Posterior vena cava (tissue), 2 donors: ENCODE results near the gene CENPC. TPM values are rescaled to one million over a fixed set of nuclear protein-coding genes. Genes with fewer than 3 reads are reported as not detected.
"Not testable (repeated sequence)": the region's sequence is repeated elsewhere in the genome, so short reads cannot be mapped to it uniquely, and the experiment has no call there.

Source experiments
- DNase-seq: peaks from one replicate; pipeline ENCODE4 v3.0.0-alpha.2; 2020; ENCODE audit warnings: low spot score
- intact Hi-C, 2 donors: fragments of 100-400 bp; cut with DNase I; formaldehyde crosslinking; loops; one replicate each; pipeline versions ENCODE4 v1.14.1 to v1.14.2; 2022 to 2023
- total RNA-seq, 2 donors: library from RNA; stranded (reverse); fragmentation: NEBNext Ultra II Directional; extraction: Animal tissue kit (Norgen Biotek cat#: 25700); gene quantifications; one replicate each; pipeline ENCODE4 v1.2.1, GENCODE V29; 2021
- donor health status: DM: yes; HTN: yes; CAD: no.
- donor health status: DM: yes; HTN: yes; CAD: no.

The CENPC gene
- total RNA-seq, 2 donors from 2014 or later: 18.3 to 20.1 TPM

- intact Hi-C loops: no loop called here
Observed at GRCh38 chr4:67554096-67554495, 8.8 kb upstream of the CENPC start.

DNA sequence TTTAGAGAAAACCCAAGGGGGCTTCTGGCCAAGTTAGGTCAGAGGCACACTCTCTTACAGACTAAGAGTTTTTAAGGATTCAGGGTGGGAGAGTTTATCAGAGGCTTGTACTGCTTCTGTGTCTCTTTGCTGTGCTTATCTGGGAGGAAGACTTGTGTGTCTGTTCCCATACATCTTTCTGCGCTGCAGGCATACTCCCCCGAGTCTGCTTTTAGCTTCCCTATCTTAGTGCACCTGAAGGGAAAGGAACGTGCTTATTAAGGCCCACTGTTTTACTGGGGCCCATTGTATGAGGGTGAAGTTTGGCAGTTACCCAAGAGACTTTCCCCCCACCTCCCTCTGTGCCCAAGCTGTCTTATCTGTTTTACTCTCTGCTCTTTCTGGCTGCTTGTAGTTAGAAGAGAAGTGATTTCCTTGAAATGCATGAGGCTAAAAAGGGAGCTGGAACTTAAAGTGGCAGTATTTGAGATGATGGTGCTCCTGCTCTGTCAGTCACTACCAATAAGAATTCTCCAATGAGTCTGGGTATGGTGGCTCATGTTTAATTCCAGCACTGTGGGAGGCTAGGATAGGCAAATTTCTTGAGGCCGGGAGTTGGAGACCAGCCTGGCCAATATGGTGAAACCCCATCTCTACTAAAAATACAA lies 7.0 kb upstream of the CENPC start:
- DNase-seq, intact Hi-C loops: not testable (repeated sequence)

More at GRCh38 chr4:67554096-67554495, 8.8 kb upstream of the CENPC start:
- no peak for DNase-seq

DNA sequence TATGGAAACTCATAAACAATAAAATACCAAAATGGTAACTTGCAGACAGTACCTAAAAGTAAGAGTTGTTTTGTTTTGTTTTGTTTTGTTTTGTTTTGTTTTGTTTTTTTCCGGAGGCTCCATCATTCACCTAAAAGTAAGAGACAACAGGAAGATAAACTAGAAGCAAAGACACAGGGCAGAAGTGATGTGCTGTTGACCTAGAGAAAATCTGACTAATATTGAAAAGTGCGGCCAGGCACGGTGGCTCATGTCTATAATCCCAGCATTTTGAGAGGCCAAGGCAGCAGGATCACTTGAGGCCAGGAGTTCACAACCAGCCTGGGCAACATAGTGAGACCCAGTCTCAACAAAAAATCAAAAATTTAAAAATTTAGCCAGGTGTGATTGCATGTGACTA lies 5.6 kb upstream of the CENPC start:
- intact Hi-C loops: no loop called here

GRCh38 chr4:67550451-67550850 lies 5.1 kb upstream of the CENPC start:
- intact Hi-C loops: no loop called here
- no peak for DNase-seq

More for the DNA sequence above, 5.6 kb upstream of the CENPC start:
- DNase-seq: no peak

GRCh38 chr4:67549123-67549522 lies 3.8 kb upstream of the CENPC start:
- intact Hi-C loops: no loop called here
- no peak for DNase-seq

DNA sequence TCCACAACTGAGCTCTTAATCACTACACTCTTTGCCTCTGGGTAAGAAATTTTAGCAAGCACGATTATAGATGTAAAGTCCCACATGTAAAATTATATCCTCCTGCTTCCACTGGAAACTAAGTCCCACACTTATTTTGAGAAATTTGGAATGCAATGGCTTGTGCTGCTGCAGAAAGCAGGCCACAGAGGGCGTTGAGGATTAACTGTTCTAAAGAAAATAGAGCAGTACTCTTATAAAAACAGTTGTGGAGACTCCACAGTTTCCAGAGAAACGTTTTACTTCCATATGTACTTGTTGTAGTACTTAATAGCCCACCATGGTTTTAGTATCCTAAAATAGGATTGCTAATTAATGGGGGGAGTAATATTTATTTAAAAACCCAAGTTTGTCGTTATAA lies 1.7 kb upstream of the CENPC start:
- intact Hi-C loops: no loop called here
- no peak for DNase-seq

DNA sequence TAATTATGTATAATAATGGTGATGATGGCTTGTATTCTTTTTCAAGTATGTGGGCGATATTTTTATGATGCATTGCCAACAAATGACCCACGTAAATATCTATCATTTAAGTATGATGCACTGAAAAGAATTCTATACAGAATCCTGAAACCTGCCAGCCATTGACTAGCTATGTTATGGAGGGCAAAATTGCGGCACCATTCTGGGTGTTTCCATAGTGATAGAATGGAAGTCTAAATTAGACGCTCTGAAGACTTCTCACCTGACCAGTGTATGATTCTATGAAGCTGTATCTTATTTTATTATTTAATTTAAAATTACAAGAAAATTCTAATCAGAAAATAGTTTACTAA lies 677 bp upstream of the CENPC start:
- intact Hi-C loops: no loop called here
- DNase-seq: no peak

GRCh38 chr4:67542076-67542475 lies 3.2 kb downstream of the CENPC start:
- intact Hi-C loops: no loop called here
- DNase-seq: no peak

DNA sequence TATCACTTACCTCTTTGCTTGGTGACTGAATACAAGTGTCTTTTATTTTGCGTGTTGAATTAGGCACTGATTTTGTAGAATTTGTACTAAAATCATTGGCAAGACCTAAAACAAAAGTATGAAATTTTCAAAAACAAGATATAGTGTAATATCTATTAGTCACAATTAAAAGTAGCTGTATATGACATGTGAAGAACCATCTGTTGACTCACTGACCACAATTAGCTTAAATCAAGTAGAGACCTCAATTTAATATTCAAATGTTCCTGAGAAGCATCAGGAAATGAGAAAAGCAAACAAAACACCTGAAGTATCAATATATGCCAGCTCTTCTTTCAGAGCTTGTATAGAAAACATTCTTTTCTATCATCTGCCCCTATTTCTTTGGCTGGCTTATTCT lies 5.5 kb downstream of the CENPC start:
- intact Hi-C loops: no loop called here
- no peak for DNase-seq

DNA sequence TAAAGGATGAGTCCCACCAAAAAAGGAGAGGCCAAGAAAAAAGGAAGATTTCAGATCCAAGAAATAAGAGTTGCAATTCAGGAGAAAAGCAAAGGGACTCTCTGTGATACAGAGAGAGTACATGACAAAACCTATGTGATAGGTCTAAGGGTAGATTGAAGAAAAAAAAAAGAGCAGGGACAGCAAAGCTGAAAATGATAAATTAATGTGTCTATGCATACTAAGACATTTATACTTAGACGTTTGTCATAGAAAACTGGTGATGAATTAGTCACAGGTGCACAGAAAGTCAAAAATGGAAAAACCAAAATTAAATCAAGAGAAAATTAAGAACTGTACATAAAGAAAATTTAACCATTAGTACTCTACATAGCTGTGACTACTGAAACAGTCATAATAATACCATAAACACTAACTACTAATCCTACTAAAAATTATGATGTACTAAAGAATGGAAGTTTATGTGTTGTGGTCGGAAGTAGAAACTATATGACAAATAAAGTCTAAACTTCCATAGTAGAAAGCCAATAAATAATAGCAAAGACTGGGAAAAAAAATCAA lies 9.9 kb downstream of the CENPC start:
- no peak for DNase-seq
- intact Hi-C loops: no loop called here

DNA sequence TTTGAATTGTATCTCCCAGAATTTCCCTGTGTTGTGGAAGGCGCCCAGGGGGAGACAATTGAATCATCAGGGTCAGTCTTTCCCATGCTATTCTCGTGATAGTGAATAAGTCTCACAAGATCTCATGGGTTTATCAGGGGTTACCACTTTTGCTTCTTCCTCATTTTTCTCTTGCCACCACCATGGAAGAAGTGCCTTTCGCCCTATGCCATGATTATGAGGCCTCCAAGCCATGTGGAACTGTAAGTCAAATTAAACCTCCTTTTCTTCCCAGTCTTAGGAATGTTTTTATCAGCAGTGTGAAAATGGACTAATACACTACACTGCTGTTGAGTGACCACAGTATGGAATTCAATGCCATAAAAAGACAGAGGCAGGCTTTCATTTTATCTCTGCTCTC lies 12.2 kb downstream of the CENPC start:
- intact Hi-C loops: no loop called here
- DNase-seq: no peak

GRCh38 chr4:67532397-67532796 lies 12.9 kb downstream of the CENPC start:
- DNase-seq, intact Hi-C loops: not testable (repeated sequence)

DNA sequence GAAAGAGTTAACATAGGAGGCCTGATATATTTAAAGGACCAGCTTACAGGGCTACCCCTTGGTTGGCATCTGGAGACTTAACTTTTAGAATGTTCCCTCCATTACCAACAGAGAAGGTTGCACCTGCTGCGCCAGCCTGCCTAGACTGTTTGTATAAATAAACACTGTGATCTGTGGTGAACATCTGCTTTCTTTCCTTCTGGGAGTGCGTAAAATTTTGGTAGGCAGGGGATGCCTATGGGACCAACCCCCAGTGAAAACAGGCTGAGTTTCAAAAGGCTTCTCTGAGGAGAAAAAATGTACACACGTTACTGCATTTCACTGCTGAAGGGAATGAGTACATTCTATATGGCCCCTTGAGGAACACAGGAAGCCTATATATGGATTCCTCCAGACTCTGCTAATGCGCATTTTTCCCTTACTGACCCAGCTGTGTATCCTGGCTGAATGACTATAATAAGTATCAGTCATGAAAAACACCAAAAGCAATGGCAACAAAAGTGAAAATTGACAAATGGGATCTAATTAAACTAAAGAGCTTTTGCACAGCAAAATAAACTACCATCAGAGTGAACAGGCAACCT lies 13.8 kb downstream of the CENPC start:
- intact Hi-C loops: no loop called here
- DNase-seq: no peak

DNA sequence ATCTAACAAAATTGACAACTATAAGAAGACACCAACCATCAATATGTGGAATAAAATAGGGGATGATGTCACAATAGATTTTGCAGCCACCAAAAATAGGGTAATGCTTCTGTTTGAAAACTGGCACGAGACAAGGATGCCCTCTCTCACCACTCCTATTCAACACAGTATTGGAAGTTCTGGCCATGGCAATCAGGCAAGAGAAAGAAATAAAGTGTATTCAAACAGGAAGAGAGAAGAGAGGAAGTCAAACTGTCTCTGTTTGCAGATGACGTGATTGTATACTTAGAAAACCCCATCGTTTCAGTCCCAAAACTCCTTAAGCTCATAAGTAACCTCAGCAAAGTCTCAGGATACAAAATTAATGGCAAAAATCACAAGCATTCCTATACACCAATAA lies 21.2 kb downstream of the CENPC start:
- intact Hi-C loops, DNase-seq: not testable (repeated sequence)

- intact Hi-C loops: no loop called here
- no peak for DNase-seq
Observed at GRCh38 chr4:67522851-67523671, 22.2 kb downstream of the CENPC start.

GRCh38 chr4:67522230-67522629 lies 23.1 kb downstream of the CENPC start:
- no peak for DNase-seq
- intact Hi-C loops: no loop called here

- DNase-seq: no peak
- intact Hi-C loops: no loop called here
Observed at GRCh38 chr4:67521506-67521905, 23.8 kb downstream of the CENPC start.

DNA sequence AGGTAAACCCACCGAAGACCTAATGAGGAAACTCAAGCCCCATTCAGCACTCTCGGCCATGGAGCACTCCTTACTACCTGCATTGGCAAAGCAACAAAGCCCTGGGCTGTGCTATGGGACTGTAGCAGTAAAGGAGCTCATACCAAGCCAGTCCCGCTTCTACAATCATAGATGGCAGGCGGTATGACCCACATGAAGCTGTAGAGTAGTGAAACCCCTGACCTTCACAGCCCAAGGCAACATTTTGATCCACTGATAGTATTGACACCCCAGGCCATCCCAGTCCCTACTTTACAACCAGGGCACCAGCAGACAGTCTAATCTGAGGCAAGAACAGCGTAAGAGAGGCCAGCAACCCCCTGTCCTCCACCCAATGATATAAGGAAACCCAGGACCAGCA lies 25.2 kb downstream of the CENPC start:
- intact Hi-C loops: no loop called here
- DNase-seq: no peak

GRCh38 chr4:67512501-67512900 lies 32.8 kb downstream of the CENPC start:
- DNase-seq: no peak
- intact Hi-C loops: no loop called here

- intact Hi-C loops: no loop called here
- DNase-seq: no peak
Observed at GRCh38 chr4:67500373-67500772, 44.9 kb downstream of the CENPC start.
